ENCODE data around the gene AS3MT. TPM values are rescaled to one million over a fixed set of nuclear protein-coding genes. Genes with fewer than 3 reads are reported as not detected.
A peak's percentile ranks its signal among the peaks of the same experiment; 100 is the strongest.

Gene AS3MT
- total RNA-seq, 1 donor from 2014 or later, result 40.3 TPM

DNA sequence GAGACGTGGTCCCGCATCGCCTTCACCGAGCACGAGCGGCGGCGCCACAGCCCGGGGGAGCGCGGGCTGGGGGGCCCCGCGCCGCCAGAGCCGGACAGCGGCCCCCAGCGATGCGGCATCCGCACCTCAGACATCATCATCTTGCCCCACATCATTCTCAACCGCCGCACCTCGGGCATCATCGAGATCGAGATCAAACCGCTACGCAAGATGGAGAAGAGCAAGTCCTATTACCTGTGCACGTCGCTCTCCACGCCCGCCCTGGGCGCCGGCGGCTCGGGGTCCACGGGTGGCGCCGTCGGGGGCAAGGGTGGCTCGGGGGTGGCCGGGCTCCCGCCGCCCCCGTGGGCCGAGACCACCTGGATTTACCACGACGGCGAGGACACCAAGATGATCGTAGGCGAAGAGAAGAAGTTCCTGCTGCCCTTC, 49.6 kb downstream of the AS3MT start:
- Histone ChIP-seq H3K4me3 (peak overlapping the region; percentile 94), H3K36me3 (no peaks in the 10 kb centered on the region)

DNA sequence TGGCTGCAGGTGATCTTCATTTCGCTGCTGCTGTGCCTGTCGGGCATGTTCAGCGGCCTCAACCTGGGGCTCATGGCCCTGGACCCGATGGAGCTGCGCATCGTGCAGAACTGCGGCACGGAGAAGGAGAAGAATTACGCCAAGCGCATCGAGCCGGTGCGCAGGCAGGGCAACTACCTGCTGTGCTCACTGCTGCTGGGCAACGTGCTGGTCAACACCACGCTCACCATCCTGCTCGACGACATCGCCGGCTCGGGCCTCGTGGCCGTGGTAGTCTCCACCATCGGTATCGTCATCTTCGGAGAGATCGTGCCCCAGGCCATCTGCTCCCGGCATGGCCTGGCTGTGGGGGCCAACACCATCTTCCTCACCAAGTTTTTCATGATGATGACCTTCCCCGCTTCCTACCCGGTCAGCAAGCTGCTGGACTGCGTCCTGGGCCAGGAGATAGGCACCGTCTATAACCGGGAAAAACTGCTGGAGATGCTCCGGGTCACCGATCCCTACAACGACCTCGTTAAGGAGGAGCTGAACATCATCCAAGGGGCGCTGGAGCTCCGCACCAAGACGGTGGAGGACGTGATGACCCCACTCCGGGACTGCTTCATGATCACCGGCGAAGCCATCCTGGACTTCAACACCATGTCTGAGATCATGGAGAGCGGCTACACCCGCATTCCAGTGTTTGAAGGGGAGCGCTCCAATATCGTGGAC, 50.1 kb downstream of the AS3MT start:
- TF ChIP-seq EZH2phosphoT487 (IDR thresholded peaks at IDR 0.05), result no peak
- TF ChIP-seq, protein P1, sequence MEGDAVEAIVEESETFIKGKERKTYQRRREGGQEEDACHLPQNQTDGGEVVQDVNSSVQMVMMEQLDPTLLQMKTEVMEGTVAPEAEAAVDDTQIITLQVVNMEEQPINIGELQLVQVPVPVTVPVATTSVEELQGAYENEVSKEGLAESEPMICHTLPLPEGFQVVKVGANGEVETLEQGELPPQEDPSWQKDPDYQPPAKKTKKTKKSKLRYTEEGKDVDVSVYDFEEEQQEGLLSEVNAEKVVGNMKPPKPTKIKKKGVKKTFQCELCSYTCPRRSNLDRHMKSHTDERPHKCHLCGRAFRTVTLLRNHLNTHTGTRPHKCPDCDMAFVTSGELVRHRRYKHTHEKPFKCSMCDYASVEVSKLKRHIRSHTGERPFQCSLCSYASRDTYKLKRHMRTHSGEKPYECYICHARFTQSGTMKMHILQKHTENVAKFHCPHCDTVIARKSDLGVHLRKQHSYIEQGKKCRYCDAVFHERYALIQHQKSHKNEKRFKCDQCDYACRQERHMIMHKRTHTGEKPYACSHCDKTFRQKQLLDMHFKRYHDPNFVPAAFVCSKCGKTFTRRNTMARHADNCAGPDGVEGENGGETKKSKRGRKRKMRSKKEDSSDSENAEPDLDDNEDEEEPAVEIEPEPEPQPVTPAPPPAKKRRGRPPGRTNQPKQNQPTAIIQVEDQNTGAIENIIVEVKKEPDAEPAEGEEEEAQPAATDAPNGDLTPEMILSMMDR (IDR thresholded peaks at IDR 0.05), result no peak
- TF ChIP-seq EZH2 (IDR thresholded peaks at IDR 0.05), result peak; percentile 25
- Mint-ChIP-seq H3K27ac (no peak overlapping the region), H3K4me3 (peak overlapping the region; percentile 94), H3K4me1 (peaks cover 27% of the 10 kb centered on the region), H3K27me3 (ENCODE audit: insufficient read depth, low read depth) (peaks cover 14% of the 10 kb centered on the region), H3K36me3 (peaks cover 6% of the 10 kb centered on the region), H3K9me3 (peaks cover 3% of the 10 kb centered on the region)
- Histone ChIP-seq H3K9me3 (ENCODE audit: low read depth) (no peaks in the 10 kb centered on the region), H3K9ac (peak overlapping the region; percentile 66), H3K4me3 (peak overlapping the region; percentile 94), H2AFZ (replicated peaks) (peak overlapping the region; percentile 99), H3F3A (ENCODE audit: low read depth) (peaks cover 12% of the 10 kb centered on the region), H3K4me2 (peak overlapping the region; percentile 94), H3K27ac (no peak overlapping the region), H4K20me1 (ENCODE audit: low read depth) (peaks cover 48% of the 10 kb centered on the region), H3K4me1 (peaks cover 20% of the 10 kb centered on the region), H3K27me3 (peaks cover 25% of the 10 kb centered on the region), H3K36me3 (no peaks in the 10 kb centered on the region), H3K79me2 (ENCODE audit: low read depth) (peaks cover 54% of the 10 kb centered on the region)
- DNase-seq (ENCODE audit: low spot score), result peak; percentile 66

More for the DNA sequence above, 49.6 kb downstream of the AS3MT start:
- Mint-ChIP-seq H3K36me3 (peaks cover 6% of the 10 kb centered on the region), H3K9me3 (peaks cover 3% of the 10 kb centered on the region), H3K4me1 (peaks cover 27% of the 10 kb centered on the region), H3K4me3 (peak overlapping the region; percentile 94), H3K27ac (no peak overlapping the region), H3K27me3 (ENCODE audit: insufficient read depth, low read depth) (peaks cover 14% of the 10 kb centered on the region)
- DNase-seq (ENCODE audit: low spot score), result peak; percentile 48
- H3K9ac ChIP-seq, result peak overlapping the region; percentile 66
- peaks cover 49% of the 10 kb centered on the region for H3K79me2 ChIP-seq (ENCODE audit: low read depth)
- H4K20me1 ChIP-seq (ENCODE audit: low read depth), result peaks cover 43% of the 10 kb centered on the region
- peak overlapping the region; percentile 99 for H2AFZ ChIP-seq (replicated peaks)
- H3K9me3 ChIP-seq (ENCODE audit: low read depth), result no peaks in the 10 kb centered on the region
- peak overlapping the region; percentile 94 for H3K4me2 ChIP-seq
- TF ChIP-seq EZH2 (IDR thresholded peaks at IDR 0.05), result peak; percentile 68
- TF ChIP-seq, protein P1 (IDR thresholded peaks at IDR 0.05), result no peak
- TF ChIP-seq EZH2phosphoT487 (IDR thresholded peaks at IDR 0.05), result peak; percentile 45
- H3F3A ChIP-seq (ENCODE audit: low read depth), result peaks cover 12% of the 10 kb centered on the region
- peaks cover 20% of the 10 kb centered on the region for H3K4me1 ChIP-seq
- peaks cover 25% of the 10 kb centered on the region for H3K27me3 ChIP-seq
- no peak overlapping the region for H3K27ac ChIP-seq

- no peak overlapping the region for H3K27ac Mint-ChIP-seq
- TF ChIP-seq EZH2 (IDR thresholded peaks at IDR 0.05) (no peak), EZH2phosphoT487 (IDR thresholded peaks at IDR 0.05) (no peak)
- TF ChIP-seq, protein P1 (IDR thresholded peaks at IDR 0.05), result no peak
- H3K27ac ChIP-seq, result no peak overlapping the region
- no peak overlapping the region for H3K9ac ChIP-seq
- H3K9me3 Mint-ChIP-seq, result peaks cover 3% of the 10 kb centered on the region
- H3K79me2 ChIP-seq (ENCODE audit: low read depth), result peaks cover 62% of the 10 kb centered on the region
- H3K4me3 ChIP-seq, result peak overlapping the region; percentile 94
- H3K4me1 Mint-ChIP-seq, result peaks cover 27% of the 10 kb centered on the region
- H3K9me3 ChIP-seq (ENCODE audit: low read depth), result no peaks in the 10 kb centered on the region
- peaks cover 14% of the 10 kb centered on the region for H3K27me3 Mint-ChIP-seq (ENCODE audit: insufficient read depth, low read depth)
- peak; percentile 27 for DNase-seq (ENCODE audit: low spot score)
- no peak overlapping the region for H2AFZ ChIP-seq (replicated peaks)
- peaks cover 20% of the 10 kb centered on the region for H3K4me1 ChIP-seq
- H3K36me3 Mint-ChIP-seq, result peaks cover 6% of the 10 kb centered on the region
- peak overlapping the region; percentile 94 for H3K4me2 ChIP-seq
- H3K4me3 Mint-ChIP-seq, result peak overlapping the region; percentile 94
- no peaks in the 10 kb centered on the region for H3K36me3 ChIP-seq
- H3K27me3 ChIP-seq, result peaks cover 25% of the 10 kb centered on the region
- peaks cover 12% of the 10 kb centered on the region for H3F3A ChIP-seq (ENCODE audit: low read depth)
- H4K20me1 ChIP-seq (ENCODE audit: low read depth), result peaks cover 48% of the 10 kb centered on the region
Observed at GRCh38 chr10:102919992-102920739, 50.9 kb downstream of the AS3MT start.

Data from neural progenitor cell (in vitro differentiated cells).